HG02885 (cell line): ENCODE measurements around the gene SPTBN4.
"Not testable (repeated sequence)": the region's sequence is repeated elsewhere in the genome, so short reads cannot be mapped to it uniquely, and the experiment has no call there.

Experiments
- ATAC-seq: cut with Tn5 transposase; IDR thresholded peaks from one replicate; pipeline ENCODE4 v1.9.1; 2021; ENCODE audit warnings: mild to moderate bottlenecking; ENCODE audit not compliant: unreplicated experiment, poor library complexity

The SPTBN4 gene

DNA sequence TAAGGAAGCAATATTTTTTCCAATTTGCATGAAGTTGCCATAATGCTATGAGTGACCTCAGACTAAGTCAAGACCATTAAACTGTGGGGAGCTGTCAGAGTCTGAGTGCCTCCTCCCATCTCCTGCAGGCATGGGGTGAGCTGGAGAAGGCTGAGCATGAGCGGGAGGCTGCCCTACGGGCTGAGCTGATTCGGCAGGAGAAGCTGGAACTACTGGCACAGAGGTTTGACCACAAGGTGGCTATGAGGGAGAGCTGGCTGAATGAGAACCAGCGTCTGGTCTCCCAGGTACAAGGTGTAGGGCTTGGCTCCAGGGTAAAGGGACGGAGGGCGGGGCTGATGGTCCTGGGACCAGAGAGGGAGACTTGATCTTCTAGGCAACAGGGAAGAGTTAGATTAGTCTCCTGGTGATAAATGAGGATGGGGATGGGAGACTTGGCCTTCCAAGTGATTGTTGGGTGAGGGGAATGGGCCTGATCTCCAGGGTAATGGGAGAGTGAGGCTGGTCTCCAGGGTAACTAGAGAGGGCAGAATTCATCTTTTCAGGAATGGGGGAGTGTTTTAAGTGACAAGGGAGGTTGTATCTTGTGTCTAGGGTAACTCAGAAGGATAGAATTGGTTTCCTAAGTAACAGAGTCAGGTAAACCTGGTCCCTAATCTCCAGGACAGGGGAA, 36.0 kb downstream of the SPTBN4 start:
- no peak for ATAC-seq

DNA sequence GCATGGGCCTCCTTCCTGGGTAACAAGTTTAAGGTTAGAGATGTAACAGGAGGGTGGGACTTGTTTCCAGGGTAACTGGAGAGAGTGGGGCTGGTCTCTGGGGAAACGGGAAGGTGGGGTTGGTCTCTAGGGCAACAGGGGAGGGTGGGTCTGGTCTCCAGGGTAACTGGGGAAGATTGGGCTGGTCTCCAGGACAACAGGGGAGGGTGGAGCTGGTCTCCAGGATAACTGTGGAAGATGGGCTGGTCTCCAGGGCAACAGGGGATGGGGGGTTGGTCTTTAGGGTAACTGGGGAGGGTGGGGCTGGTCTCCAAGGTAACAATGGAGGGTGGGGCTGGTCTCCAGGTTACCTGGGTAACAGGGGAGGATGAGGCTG, 36.5 kb downstream of the SPTBN4 start:
- no peak for ATAC-seq

DNA sequence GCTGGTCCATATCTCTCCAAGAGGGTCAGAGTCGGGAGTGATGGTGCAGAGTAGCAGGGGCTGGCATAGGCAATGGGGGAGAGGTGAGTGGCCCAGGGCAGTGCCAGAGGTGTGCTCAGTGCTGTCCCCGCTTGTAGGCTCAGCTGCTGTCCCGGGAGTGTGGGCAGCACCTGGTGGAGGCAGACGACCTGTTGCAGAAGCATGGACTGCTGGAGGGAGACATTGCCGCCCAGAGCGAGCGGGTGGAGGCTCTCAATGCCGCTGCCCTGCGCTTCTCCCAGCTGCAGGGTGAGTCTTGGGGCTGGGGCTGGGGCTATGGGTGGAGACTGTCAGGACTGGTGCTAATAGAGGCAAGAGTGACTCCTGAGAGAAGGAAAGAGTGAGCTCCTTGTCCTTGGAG, 39.3 kb downstream of the SPTBN4 start:
- no peak for ATAC-seq

- ATAC-seq = no peak
Observed at GRCh38 chr19:40507892-40508291, 41.1 kb downstream of the SPTBN4 start.

- no peak for ATAC-seq
Observed at GRCh38 chr19:40508739-40509260, 42.0 kb downstream of the SPTBN4 start.

- no peak for ATAC-seq
Observed at GRCh38 chr19:40510526-40511115, 43.8 kb downstream of the SPTBN4 start.

GRCh38 chr19:40511487-40511886, 44.7 kb downstream of the SPTBN4 start:
- ATAC-seq = no peak

- ATAC-seq = no peak
Observed at GRCh38 chr19:40512110-40512472, 45.3 kb downstream of the SPTBN4 start.

DNA sequence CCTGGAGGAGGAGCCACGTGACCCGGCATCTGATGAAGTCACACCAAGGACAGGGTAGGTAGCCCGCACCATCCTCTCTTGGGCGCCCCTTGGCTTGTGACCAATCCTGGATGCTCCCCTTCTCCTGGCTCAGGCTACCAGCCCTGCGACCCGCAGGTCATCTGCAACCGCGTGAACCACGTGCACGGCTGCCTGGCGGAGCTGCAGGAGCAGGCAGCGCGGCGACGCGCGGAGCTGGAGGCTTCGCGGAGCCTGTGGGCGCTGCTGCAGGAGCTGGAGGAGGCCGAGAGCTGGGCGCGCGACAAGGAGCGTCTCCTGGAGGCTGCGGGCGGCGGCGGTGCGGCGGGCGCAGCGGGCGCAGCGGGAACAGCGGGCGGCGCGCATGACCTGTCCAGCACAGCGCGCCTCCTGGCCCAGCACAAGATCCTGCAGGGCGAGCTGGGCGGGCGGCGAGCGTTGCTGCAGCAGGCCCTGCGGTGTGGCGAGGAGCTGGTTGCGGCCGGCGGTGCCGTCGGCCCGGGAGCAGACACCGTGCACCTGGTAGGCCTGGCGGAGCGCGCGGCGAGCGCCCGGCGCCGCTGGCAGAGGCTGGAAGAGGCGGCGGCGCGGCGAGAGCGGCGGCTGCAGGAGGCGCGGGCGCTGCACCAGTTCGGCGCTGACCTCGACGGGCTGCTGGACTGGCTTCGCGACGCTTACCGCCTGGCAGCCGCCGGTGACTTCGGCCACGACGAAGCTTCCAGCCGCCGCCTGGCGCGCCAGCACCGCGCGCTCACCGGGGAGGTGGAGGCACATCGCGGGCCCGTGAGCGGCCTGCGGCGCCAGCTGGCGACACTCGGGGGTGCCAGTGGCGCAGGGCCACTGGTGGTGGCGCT, 45.9 kb downstream of the SPTBN4 start:
- no peak for ATAC-seq

DNA sequence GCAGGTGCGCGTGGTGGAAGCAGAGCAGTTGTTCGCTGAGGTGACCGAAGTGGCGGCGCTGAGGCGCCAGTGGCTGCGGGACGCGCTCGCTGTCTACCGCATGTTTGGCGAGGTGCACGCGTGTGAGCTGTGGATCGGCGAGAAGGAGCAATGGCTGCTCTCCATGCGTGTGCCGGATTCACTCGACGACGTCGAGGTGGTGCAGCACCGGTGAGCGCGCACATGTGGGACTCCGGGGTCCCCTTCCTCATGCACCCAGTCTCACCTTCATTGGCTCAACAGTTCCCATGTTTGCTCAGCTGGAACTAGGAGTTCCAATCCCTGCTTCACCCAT, 46.5 kb downstream of the SPTBN4 start:
- no peak for ATAC-seq

DNA sequence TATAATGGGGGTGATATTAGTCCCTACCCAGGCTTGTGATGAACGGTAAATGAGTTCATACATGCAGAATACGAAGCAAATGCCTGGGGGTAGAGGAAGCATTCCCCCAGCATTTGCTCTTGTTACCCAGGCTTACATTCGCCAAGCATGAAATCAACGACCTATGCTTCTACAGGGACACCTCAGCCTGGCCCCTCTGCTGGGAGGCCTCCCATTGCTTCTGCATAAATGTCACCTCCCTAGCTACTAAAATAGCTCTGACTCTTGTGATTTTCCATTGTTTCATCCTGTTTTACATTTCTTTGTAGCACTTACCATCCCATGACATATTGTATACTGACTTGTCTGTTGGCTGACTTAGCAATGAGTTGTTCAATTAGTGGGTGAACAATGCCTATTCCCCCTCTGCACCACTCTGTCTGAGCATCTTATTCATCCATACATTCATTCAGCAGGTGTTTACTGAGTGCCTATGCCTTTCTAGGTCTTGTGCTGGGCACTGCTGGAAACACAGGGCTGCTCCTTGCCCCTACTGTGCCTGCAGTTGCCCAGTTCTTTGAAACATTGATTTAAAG, 47.0 kb downstream of the SPTBN4 start:
- ATAC-seq = no peak

- ATAC-seq = no peak
Observed at GRCh38 chr19:40517248-40517647, 50.4 kb downstream of the SPTBN4 start.

GRCh38 chr19:40519352-40520322, 52.8 kb downstream of the SPTBN4 start:
- ATAC-seq = no peak

- no peak for ATAC-seq
Observed at GRCh38 chr19:40521276-40521675, 54.5 kb downstream of the SPTBN4 start.

GRCh38 chr19:40521900-40522299, 55.1 kb downstream of the SPTBN4 start:
- ATAC-seq = not testable (repeated sequence)

DNA sequence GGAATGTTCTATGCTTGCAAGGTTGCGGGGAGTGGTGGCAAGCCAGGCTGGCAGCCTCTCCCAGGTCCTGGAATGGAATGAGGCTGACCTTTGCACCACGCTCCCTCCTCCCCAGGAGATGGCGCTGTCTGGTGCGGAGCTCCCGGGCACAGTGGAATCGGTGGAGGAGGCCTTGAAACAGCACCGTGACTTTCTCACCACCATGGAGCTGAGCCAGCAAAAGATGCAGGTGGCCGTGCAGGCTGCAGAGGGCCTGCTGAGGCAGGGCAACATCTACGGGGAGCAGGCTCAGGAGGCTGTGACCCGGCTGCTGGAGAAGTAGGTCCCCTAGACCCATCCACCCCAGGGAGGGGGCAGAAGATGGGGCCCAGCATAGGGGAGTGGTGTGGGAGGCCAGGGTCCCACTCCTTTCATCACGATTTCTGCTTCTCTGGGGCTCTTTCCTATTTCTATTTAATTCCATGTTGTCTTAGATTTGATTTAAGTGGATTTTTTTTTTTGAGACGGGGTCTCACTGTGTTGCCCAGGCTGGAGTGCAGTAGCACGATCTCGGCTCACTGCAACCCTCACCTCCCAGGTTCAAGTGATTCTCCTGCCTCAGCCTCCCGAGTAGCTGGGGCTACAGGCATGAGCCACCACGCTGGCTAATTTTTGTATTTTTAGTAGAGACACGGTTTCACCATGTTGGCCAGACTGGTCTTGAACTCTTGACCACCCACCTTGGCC, 56.7 kb downstream of the SPTBN4 start:
- ATAC-seq = no peak

DNA sequence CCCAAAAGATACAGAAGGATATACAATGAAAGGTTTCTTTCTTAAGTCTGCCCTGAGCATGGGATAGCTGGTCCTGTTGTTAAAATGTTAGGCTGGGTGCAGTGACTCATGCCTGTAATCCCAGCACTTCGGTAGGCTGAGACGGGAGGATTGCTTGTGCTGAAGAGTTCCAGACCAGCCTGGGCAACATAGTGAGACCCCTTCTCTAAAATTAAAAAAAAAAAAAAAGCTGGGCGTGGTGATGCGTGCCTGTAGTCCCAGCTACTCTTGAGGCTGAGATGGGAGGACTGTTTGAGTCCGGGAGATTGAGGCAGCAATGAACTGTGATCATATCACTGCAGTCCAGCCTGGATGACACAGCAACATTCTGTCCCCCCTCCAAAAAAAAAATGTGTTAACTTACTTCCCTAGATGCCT, 57.3 kb downstream of the SPTBN4 start:
- ATAC-seq = no peak

DNA sequence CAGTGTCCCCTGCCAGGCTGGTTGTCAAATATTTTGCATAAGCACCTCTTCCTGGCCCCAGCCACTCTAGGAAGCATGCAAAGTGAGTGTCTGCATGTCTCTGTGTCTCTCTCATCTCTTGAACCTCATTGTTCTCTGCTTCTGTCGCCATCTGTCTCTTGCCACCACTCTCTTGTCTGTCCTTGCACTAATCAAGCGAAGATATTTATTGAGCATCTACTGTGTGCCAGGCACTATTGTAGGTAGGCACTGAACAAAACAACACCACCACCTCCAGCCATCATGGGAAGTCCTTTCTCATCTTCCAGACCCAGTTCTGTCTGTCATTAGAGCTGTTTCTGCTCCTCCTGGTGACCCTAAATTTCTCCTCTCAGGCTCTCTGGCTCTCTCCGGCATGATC, 57.9 kb downstream of the SPTBN4 start:
- ATAC-seq = no peak
